Measurements from ENCODE around the gene TPK1.

The TPK1 gene

DNA sequence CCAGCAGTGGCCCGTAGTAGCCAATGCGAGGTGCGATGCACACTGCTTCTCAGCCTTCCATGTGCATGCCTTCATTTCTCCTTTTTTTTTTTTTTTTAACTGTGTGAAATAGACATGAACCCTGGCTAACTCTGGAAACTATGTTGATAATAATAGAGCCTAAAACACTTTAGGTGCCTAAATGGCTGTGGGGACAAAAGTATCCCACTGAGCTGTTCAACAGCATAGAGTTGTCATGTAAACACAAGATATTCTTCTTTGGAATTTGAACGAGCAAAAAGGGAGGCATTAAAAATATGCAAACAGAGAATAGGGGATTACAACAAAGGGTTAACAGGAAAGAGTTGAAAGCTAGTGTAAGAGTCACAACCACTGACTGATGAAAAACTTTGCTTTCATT lies 270.3 kb downstream of the TPK1 start:
- no peak for DNase-seq (ENCODE audit: low read depth)
- TF ChIP-seq CTCF (IDR thresholded peaks at IDR 0.05; ENCODE audit: low read depth, low read length) (no peak), POLR2A (IDR thresholded peaks at IDR 0.05; ENCODE audit: extremely low read depth, insufficient read length) (no peak), MYC (IDR thresholded peaks at IDR 0.05; ENCODE audit: low read depth, low read length) (no peak)
- TF ChIP-seq, protein P1, sequence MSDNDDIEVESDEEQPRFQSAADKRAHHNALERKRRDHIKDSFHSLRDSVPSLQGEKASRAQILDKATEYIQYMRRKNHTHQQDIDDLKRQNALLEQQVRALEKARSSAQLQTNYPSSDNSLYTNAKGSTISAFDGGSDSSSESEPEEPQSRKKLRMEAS (IDR thresholded peaks at IDR 0.05; ENCODE audit: low read depth, low read length): no peak
- no peak overlapping the region for H3K4me3 ChIP-seq (ENCODE audit: low read depth, low read length)

DNA sequence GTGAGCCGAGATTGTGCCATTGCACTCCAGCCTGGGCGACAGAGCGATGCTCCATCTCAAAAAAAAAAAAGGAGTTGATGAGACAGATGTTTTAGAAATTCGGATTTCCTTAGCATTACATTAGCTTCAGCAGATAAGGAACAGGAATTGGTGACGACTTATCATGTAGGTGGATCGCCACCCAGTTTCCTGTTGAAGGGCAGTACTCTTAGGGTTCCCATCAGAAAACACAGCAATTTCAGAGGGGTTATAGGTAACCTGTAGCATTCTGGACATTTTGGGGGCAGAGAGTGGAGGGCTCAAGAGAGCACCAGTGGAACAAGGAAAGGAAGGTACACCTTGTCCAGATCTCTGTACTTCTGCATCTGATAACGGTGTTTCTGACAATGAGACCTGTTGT lies 286.0 kb downstream of the TPK1 start:
- TF ChIP-seq CTCF (IDR thresholded peaks at IDR 0.05; ENCODE audit: low read depth, low read length) (no peak), POLR2A (IDR thresholded peaks at IDR 0.05; ENCODE audit: extremely low read depth, insufficient read length) (no peak), MYC (IDR thresholded peaks at IDR 0.05; ENCODE audit: low read depth, low read length) (no peak)
- TF ChIP-seq, protein P1 (IDR thresholded peaks at IDR 0.05; ENCODE audit: low read depth, low read length): no peak
- no peak for DNase-seq (ENCODE audit: low read depth)
- no peak overlapping the region for H3K4me3 ChIP-seq (ENCODE audit: low read depth, low read length)

GRCh38 chr7:144548556-144548955 lies 287.3 kb downstream of the TPK1 start:
- DNase-seq (ENCODE audit: low read depth): no peak
- TF ChIP-seq MYC (IDR thresholded peaks at IDR 0.05; ENCODE audit: low read depth, low read length) (no peak), POLR2A (IDR thresholded peaks at IDR 0.05; ENCODE audit: extremely low read depth, insufficient read length) (no peak), CTCF (IDR thresholded peaks at IDR 0.05; ENCODE audit: low read depth, low read length) (no peak)
- TF ChIP-seq, protein P1 (IDR thresholded peaks at IDR 0.05; ENCODE audit: low read depth, low read length): no peak
- no peak overlapping the region for H3K4me3 ChIP-seq (ENCODE audit: low read depth, low read length)

GRCh38 chr7:144547888-144548287 lies 288.0 kb downstream of the TPK1 start:
- no peak overlapping the region for H3K4me3 ChIP-seq (ENCODE audit: low read depth, low read length)
- no peak for DNase-seq (ENCODE audit: low read depth)
- TF ChIP-seq MYC (IDR thresholded peaks at IDR 0.05; ENCODE audit: low read depth, low read length) (no peak), CTCF (IDR thresholded peaks at IDR 0.05; ENCODE audit: low read depth, low read length) (no peak), POLR2A (IDR thresholded peaks at IDR 0.05; ENCODE audit: extremely low read depth, insufficient read length) (no peak)
- TF ChIP-seq, protein P1 (IDR thresholded peaks at IDR 0.05; ENCODE audit: low read depth, low read length): no peak

DNA sequence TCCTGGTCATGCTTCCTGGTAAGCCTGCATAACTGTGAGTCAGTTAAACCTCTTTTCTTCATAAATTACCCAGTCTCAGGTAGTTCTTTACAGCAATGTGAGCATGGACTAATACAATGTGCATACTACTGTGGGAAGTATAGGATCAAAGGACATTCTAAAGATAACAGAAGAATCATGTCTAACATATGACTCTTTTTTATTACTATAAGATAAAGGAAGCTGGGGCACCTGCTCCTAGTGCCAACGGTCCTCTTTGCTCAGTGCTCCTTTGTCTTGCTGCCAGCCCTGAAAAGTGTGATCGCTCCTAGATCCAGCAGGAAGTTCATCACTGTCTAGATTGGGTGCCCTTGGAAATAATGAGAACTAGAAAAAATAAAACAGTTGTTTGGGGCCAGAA lies 289.1 kb downstream of the TPK1 start:
- no peak for DNase-seq (ENCODE audit: low read depth)
- H3K4me3 ChIP-seq (ENCODE audit: low read depth, low read length): no peak overlapping the region
- TF ChIP-seq, protein P1 (IDR thresholded peaks at IDR 0.05; ENCODE audit: low read depth, low read length): no peak
- TF ChIP-seq MYC (IDR thresholded peaks at IDR 0.05; ENCODE audit: low read depth, low read length) (no peak), POLR2A (IDR thresholded peaks at IDR 0.05; ENCODE audit: extremely low read depth, insufficient read length) (no peak), CTCF (IDR thresholded peaks at IDR 0.05; ENCODE audit: low read depth, low read length) (no peak)

GRCh38 chr7:144545330-144545729 lies 290.5 kb downstream of the TPK1 start:
- no peak for DNase-seq (ENCODE audit: low read depth)
- TF ChIP-seq MYC (IDR thresholded peaks at IDR 0.05; ENCODE audit: low read depth, low read length) (no peak), POLR2A (IDR thresholded peaks at IDR 0.05; ENCODE audit: extremely low read depth, insufficient read length) (no peak), CTCF (IDR thresholded peaks at IDR 0.05; ENCODE audit: low read depth, low read length) (no peak)
- TF ChIP-seq, protein P1 (IDR thresholded peaks at IDR 0.05; ENCODE audit: low read depth, low read length): no peak
- no peak overlapping the region for H3K4me3 ChIP-seq (ENCODE audit: low read depth, low read length)

Data from NB4 (cell line).